Astrocyte (in vitro differentiated cells and primary cell): ENCODE measurements around the gene ASB16. TPM values are rescaled to one million over a fixed set of nuclear protein-coding genes. Genes with fewer than 3 reads are reported as not detected.
A peak's percentile ranks its signal among the peaks of the same experiment; 100 is the strongest.
"Not testable (repeated sequence)": the region's sequence is repeated elsewhere in the genome, so short reads cannot be mapped to it uniquely, and the experiment has no call there.

ENCODE experiments used
- DNase-seq: peaks from one replicate; pipeline ENCODE4 v3.0.0-alpha.2; 2010; ENCODE audit warnings: low read depth
- FAIRE-seq: peaks from 2 replicates; lab custom pipeline; 2011; peaks lifted over from hg19 to GRCh38; lab: Jason Lieb, UNC
- H2AFZ ChIP-seq: 2 replicates; pipeline ENCODE4 v1.6.0; 2012; ENCODE audit warnings: low read depth, low read length, inconsistent platforms
- H3K27ac ChIP-seq: 2 replicates; pipeline ENCODE4 v1.5.1; 2011; ENCODE audit warnings: low read depth, low read length, inconsistent platforms
- H3K27me3 ChIP-seq: 2 replicates; pipeline ENCODE4 v1.6.0; 2011; ENCODE audit warnings: low read length, inconsistent platforms; ENCODE audit not compliant: insufficient read depth
- H3K36me3 ChIP-seq: 2 replicates; pipeline ENCODE4 v1.5.1; 2011; ENCODE audit warnings: low read length, inconsistent platforms; ENCODE audit not compliant: insufficient read depth
- H3K4me1 ChIP-seq: 2 replicates; pipeline ENCODE4 v1.5.1; 2011; ENCODE audit warnings: low read length, inconsistent platforms; ENCODE audit not compliant: insufficient read depth
- H3K4me2 ChIP-seq: 2 replicates; pipeline ENCODE4 v1.6.0; 2012; ENCODE audit warnings: low read length, inconsistent platforms
- H3K4me3 ChIP-seq: 2 replicates; pipeline ENCODE4 v1.5.1; 2011; ENCODE audit warnings: low read depth, mild to moderate bottlenecking, low read length, inconsistent platforms; ENCODE audit not compliant: insufficient read depth
- H3K79me2 ChIP-seq: 2 replicates; pipeline ENCODE4 v1.6.0; 2012; ENCODE audit warnings: mild to moderate bottlenecking, low read length, inconsistent platforms; ENCODE audit not compliant: insufficient read depth
- H3K9ac ChIP-seq: 2 replicates; pipeline ENCODE4 v1.6.0; 2012; ENCODE audit warnings: mild to moderate bottlenecking, low read length, inconsistent platforms
- H3K9me3 ChIP-seq: 2 replicates; pipeline ENCODE4 v1.5.1; 2012; ENCODE audit warnings: low read depth, mild to moderate bottlenecking, low read length, inconsistent platforms; ENCODE audit not compliant: insufficient read depth
- H4K20me1 ChIP-seq: 2 replicates; pipeline ENCODE4 v1.6.0; 2012; ENCODE audit warnings: low read length, inconsistent platforms; ENCODE audit not compliant: insufficient read depth
- H3K27ac Mint-ChIP-seq: one replicate; pipeline ENCODE4 v1.8.0; 2021; ENCODE audit warnings: mild to moderate bottlenecking, mixed read lengths; ENCODE audit not compliant: unreplicated experiment
- H3K27me3 Mint-ChIP-seq: one replicate; pipeline ENCODE4 v1.8.0; 2021; ENCODE audit warnings: low read depth, mixed read lengths; ENCODE audit not compliant: unreplicated experiment
- H3K36me3 Mint-ChIP-seq: one replicate; pipeline ENCODE4 v1.8.0; 2021; ENCODE audit warnings: low read depth, mixed read lengths; ENCODE audit not compliant: unreplicated experiment
- H3K4me1 Mint-ChIP-seq: one replicate; pipeline ENCODE4 v1.8.0; 2021; ENCODE audit warnings: low read depth, mixed read lengths; ENCODE audit not compliant: unreplicated experiment
- H3K4me3 Mint-ChIP-seq: one replicate; pipeline ENCODE4 v1.8.0; 2021; ENCODE audit warnings: mild to moderate bottlenecking, moderate library complexity, mixed read lengths; ENCODE audit not compliant: unreplicated experiment
- H3K9me3 Mint-ChIP-seq: one replicate; pipeline ENCODE4 v1.8.0; 2021; ENCODE audit warnings: mild to moderate bottlenecking, mixed read lengths; ENCODE audit not compliant: unreplicated experiment
- EZH2 ChIP-seq: IDR thresholded peaks from 2 replicates; pipeline ENCODE4 v1.6.1; 2012; ENCODE audit warnings: mild to moderate bottlenecking, low read length, inconsistent platforms; ENCODE audit not compliant: insufficient read depth
- total RNA-seq: library from RNA; stranded (reverse); gene quantifications from 2 replicates; pipeline ENCODE4 v1.2.1, GENCODE V29; 2021
- TF ChIP-seq, protein P1 (sequence below): IDR thresholded peaks from 2 replicates; pipeline ENCODE4 v1.5.1; 2011; ENCODE audit warnings: low read depth, mild to moderate bottlenecking, inconsistent platforms, low read length, moderate library complexity; ENCODE audit not compliant: insufficient read depth

The ASB16 gene
- total RNA-seq, 1 donor from 2014 or later = not detected

DNA sequence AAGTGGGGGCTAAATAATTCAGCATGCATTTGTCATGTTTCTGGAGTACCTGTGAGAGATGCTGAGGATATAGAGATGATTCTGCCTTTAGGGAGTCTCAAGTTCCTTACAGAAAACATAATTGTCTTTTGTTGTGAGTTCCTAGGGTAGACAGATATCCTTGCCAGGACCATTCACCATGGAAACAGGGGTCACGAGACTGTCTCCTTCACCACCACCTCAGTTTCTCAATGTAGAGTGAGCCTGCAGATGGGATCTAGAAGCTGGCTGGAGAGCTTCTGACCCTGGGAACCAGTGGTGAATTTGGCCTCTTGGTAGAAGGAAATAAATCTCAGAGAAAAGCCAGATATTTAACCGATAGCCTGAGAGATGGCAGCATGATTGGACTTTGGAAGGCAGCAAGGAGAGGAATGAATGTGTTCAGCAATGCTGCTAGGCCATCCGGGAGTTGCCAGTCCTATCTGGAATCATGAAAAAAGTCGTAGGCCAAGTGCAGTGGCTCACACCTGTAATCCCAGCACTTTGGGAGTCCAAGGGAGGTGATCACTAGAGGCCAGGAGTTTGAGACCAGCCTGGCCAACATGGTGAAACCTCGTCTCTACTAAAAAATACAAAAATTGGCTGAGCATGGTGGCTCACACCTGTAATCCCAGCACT is 39.7 kb upstream of the ASB16 start:
- no peaks in the 10 kb centered on the region for H3K36me3 ChIP-seq
- H3K27me3 ChIP-seq = no peaks in the 10 kb centered on the region
- Mint-ChIP-seq H3K4me3 (no peak overlapping the region), H3K9me3 (no peaks in the 10 kb centered on the region), H3K27me3 (no peaks in the 10 kb centered on the region), H3K4me1 (no peaks in the 10 kb centered on the region), H3K36me3 (no peaks in the 10 kb centered on the region), H3K27ac (no peak overlapping the region)
- no peak overlapping the region for H3K9ac ChIP-seq
- no peak for TF ChIP-seq EZH2
- TF ChIP-seq, protein P1, sequence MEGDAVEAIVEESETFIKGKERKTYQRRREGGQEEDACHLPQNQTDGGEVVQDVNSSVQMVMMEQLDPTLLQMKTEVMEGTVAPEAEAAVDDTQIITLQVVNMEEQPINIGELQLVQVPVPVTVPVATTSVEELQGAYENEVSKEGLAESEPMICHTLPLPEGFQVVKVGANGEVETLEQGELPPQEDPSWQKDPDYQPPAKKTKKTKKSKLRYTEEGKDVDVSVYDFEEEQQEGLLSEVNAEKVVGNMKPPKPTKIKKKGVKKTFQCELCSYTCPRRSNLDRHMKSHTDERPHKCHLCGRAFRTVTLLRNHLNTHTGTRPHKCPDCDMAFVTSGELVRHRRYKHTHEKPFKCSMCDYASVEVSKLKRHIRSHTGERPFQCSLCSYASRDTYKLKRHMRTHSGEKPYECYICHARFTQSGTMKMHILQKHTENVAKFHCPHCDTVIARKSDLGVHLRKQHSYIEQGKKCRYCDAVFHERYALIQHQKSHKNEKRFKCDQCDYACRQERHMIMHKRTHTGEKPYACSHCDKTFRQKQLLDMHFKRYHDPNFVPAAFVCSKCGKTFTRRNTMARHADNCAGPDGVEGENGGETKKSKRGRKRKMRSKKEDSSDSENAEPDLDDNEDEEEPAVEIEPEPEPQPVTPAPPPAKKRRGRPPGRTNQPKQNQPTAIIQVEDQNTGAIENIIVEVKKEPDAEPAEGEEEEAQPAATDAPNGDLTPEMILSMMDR = no peak
- FAIRE-seq = no peak
- H4K20me1 ChIP-seq = no peaks in the 10 kb centered on the region
- peak overlapping the region; percentile 17 for H2AFZ ChIP-seq
- no peaks in the 10 kb centered on the region for H3K9me3 ChIP-seq
- no peak overlapping the region for H3K4me3 ChIP-seq
- H3K4me1 ChIP-seq = no peaks in the 10 kb centered on the region
- no peak overlapping the region for H3K4me2 ChIP-seq
- no peak overlapping the region for H3K27ac ChIP-seq
- H3K79me2 ChIP-seq = no peaks in the 10 kb centered on the region
- no peak for DNase-seq

DNA sequence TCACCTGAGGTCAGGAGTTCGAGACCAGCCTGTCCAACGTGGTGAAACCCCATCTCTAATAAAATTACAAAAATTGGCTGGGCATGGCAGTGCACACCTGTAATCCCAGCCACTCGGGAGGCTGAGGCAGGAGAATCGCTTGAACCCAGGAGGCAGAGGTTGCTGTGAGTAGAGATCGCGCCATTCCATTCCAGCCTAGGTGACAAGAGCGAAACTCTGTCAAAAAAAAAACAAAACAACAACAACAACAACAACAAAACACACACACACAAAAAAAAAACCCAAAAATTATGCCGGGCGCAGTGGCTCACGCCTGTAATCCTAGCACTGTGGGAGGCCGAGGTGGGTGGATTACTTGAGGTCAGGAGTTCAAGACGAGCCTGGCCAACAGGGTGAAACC is 39.1 kb upstream of the ASB16 start:
- H3K4me3 ChIP-seq, H3K4me3 Mint-ChIP-seq, H3K4me2 ChIP-seq, H3K27me3 ChIP-seq, H2AFZ ChIP-seq, H3K9me3 ChIP-seq, H3K4me1 Mint-ChIP-seq, H3K36me3 Mint-ChIP-seq, H3K27me3 Mint-ChIP-seq, H3K36me3 ChIP-seq, H4K20me1 ChIP-seq, FAIRE-seq, H3K27ac Mint-ChIP-seq, DNase-seq, H3K9ac ChIP-seq, H3K9me3 Mint-ChIP-seq, H3K79me2 ChIP-seq, H3K4me1 ChIP-seq, H3K27ac ChIP-seq: not testable (repeated sequence)

DNA sequence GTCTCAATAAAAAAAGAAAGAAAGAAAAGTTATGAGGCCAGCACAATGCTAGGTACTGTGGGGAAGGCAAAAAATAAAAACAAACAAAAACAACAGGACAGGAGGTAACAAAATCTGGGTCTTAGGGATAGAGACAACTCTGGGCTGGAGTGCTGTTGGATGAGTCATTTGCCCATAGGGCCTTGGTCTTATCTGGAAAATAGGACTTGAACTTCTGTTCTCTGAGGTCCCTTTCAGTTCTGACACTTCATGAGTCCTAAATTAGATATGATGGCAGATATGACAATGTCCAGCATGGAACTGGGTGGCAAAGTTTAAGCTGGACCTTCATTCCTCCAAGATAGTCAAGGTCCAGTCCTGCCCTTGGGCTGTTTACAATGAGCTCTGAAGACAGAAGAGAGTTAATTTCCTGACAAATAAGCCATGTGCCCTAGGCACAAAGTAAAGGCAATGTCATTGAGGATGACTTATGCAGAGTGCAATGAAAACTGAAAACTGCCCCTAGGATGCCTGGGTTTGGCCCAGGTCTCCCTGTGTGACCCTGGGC is 38.2 kb upstream of the ASB16 start:
- Mint-ChIP-seq H3K27me3 (no peaks in the 10 kb centered on the region), H3K27ac (no peak overlapping the region), H3K4me1 (peaks cover under 1% of the 10 kb centered on the region), H3K4me3 (no peak overlapping the region), H3K9me3 (no peaks in the 10 kb centered on the region), H3K36me3 (no peaks in the 10 kb centered on the region)
- H3K9me3 ChIP-seq = no peaks in the 10 kb centered on the region
- no peak overlapping the region for H3K4me3 ChIP-seq
- no peak overlapping the region for H3K9ac ChIP-seq
- H4K20me1 ChIP-seq = no peaks in the 10 kb centered on the region
- H3K27ac ChIP-seq = no peak overlapping the region
- H3K79me2 ChIP-seq = no peaks in the 10 kb centered on the region
- no peaks in the 10 kb centered on the region for H3K36me3 ChIP-seq
- H3K27me3 ChIP-seq = no peaks in the 10 kb centered on the region
- H3K4me1 ChIP-seq = peaks cover under 1% of the 10 kb centered on the region
- FAIRE-seq = no peak
- no peak overlapping the region for H2AFZ ChIP-seq
- TF ChIP-seq EZH2 = no peak
- TF ChIP-seq, protein P1 = no peak
- DNase-seq = no peak
- H3K4me2 ChIP-seq = no peak overlapping the region
